Heart left ventricle (tissue), 16 donors: ENCODE measurements around the gene ASB13. TPM values are rescaled to one million over a fixed set of nuclear protein-coding genes. Genes with fewer than 3 reads are reported as not detected.

ENCODE experiments used
- ATAC-seq, 4 donors: fragments of 200-7000 bp; cut with Tn5 transposase; one replicate each; pipeline ENCODE4 v1.9.1; 2020 to 2022; ENCODE audit warnings: moderate library complexity in 4 of 4, mild to moderate bottlenecking in 3 of 4, moderate number of reproducible peaks in 1 of 4
- DNase-seq, 5 donors: peaks; one replicate each; pipeline ENCODE4 v3.0.0-alpha.2; 2020
- H3K27ac ChIP-seq, 12 donors: fragments of 200-600 bp; sonication (generic) in 4 of 12; one replicate each; pipeline versions ENCODE4 v1.5.0 to v1.8.0; 2016 to 2022; ENCODE audit warnings: mild to moderate bottlenecking in 2 of 12
- H3K27me3 ChIP-seq, 9 donors: fragments of 200-600 bp; sonication (generic) in 2 of 9; one replicate each; pipeline versions ENCODE4 v1.5.1 to v1.8.0; 2016 to 2022; ENCODE audit warnings: mild to moderate bottlenecking in 3 of 9
- H3K36me3 ChIP-seq, 9 donors: fragments of 200-600 bp; sonication (generic) in 2 of 9; one replicate each; pipeline versions ENCODE4 v1.5.0 to v1.8.0; 2018 to 2022; ENCODE audit warnings: mild to moderate bottlenecking in 2 of 9
- H3K4me1 ChIP-seq, 12 donors: fragments of 200-600 bp; sonication (generic) in 4 of 12; one replicate each; pipeline versions ENCODE4 v1.5.0 to v1.8.0; 2016 to 2022; ENCODE audit warnings: mild to moderate bottlenecking in 3 of 12
- H3K4me3 ChIP-seq, 12 donors: fragments of 200-600 bp; sonication (generic) in 4 of 12; one replicate each; pipeline versions ENCODE4 v1.5.0 to v1.8.0; 2017 to 2022; ENCODE audit warnings: mild to moderate bottlenecking in 9 of 12, moderate library complexity in 4 of 12
- H3K9me3 ChIP-seq, 12 donors: fragments of 200-600 bp; sonication (generic) in 4 of 12; one replicate each; pipeline versions ENCODE4 v1.5.0 to v1.8.0; 2016 to 2022; ENCODE audit warnings: mild to moderate bottlenecking in 1 of 12
- POLR2A ChIP-seq, 2 donors: fragments of 450-650 bp; IDR thresholded peaks; one replicate each; pipeline ENCODE4 v1.6.1; 2017; ENCODE audit warnings: antibody characterized with exemption in 2 of 2, mild to moderate bottlenecking in 2 of 2, moderate library complexity in 2 of 2
- WGBS, 4 donors: extraction: QIAGEN DNeasy Blood & Tissue Kit in 2 of 4; methylation state at CpG; one replicate each; pipeline versions ENCODE4 v1.1.5 to v1.1.7; 2013 to 2018; 5-methylcytosine and 5-hydroxymethylcytosine counted together
- intact Hi-C, 10 donors: fragments of 100-400 bp; cut with DNase I; formaldehyde crosslinking; loops; one replicate each; pipeline versions ENCODE4 v1.11.1 to v1.14.2; 2022
- polyA plus RNA-seq, 2 donors: library from polyadenylated mRNA; stranded (reverse); fragments of 200-250 nt; gene quantifications; one replicate each; pipeline ENCODE4 v1.2.3, GENCODE V29; 2013
- total RNA-seq, 9 donors: library from RNA; depleted of rRNA in 2 of 9; stranded (reverse); fragments of >200 nt in 2 of 9; fragmentation: NEBNext Ultra II Directional in 3 of 9; extraction: Animal tissue kit (Norgen Biotek cat#: 25700) in 3 of 9; gene quantifications; one replicate each; pipeline versions ENCODE4 v1.1.0 to v1.2.4, GENCODE V29; 2016 to 2023
- TF ChIP-seq, protein P1 (sequence below), 12 donors: fragments of 200-600 bp; sonication (generic) in 4 of 12; IDR thresholded peaks; one replicate each; pipeline versions ENCODE4 v1.5.0 to v1.8.0; 2018 to 2022; ENCODE audit warnings: antibody characterized with exemption in 12 of 12, mild to moderate bottlenecking in 5 of 12
- donor health status: ischemic (EF 13 %, LVEDD 7.1; RV severe dilation, severe dysfunction).
- donor health status: healthy with polysubstance abuse.
- donor health status: DM: no; HTN: yes; CAD: no.
- donor health status: DM: no; HTN: no; CAD: no.
- donor health status: ischemic (EF 25% LVEDD 6.9; RV normal size, moderate dysfunction).
- donor health status: ischemic (EF 25% LVEDD 5.7; RV mildly dilated, moderate dysfunction).
- donor health status: healthy.
- donor health status: DM: yes; HTN: yes; CAD: no.
- donor health status: ischemic (EF 35%, LVEDD 5.7; RV mildly dilated, moderate dysfunction).
- donor health status: nonischemic (EF 11% LVEDD 7.7; RV severe dilation, severe dysfunction).
- donor health status: DM: yes; HTN: yes; CAD: no.
- donor health status: PGD.
- donor health status: ischemic (EF 29% LVEDD 5.4; RV normal size, mild dysfunction).
- donor health status: nonischemic (EF 23%, LVEDD 6.1; RV moderate dilation, normal function).

Gene ASB13
- total and polyA plus RNA-seq, 11 donors: 9.9 to 18.6 (median 13.3) TPM

DNA sequence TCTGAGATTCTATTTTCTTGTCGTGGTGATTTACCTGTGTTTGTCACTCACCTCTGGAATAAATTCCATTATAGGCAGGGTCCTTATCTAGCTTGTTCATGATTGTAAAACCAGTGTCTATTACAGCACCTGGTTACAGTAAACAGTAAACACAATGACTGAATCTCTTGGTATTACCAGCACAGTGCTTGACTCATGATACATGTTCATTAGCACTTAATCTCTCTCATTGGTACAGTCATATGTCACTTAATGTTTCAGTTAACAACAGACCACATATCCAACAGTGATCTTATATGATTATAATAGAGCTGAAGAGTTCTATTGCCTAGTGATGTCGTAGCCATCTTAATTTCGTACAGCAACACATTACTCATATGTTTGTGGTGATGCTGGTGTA, 16.7 kb upstream of the ASB13 start:
- Histone ChIP-seq H3K27ac (no peak overlapping the region), H3K36me3 (no peaks in the 10 kb centered on the region), H3K4me1 (peaks cover 0 to 25% (median 19%) of the 10 kb centered on the region in 12 donors), H3K27me3 (peaks cover 0 to 15% (median 0%) of the 10 kb centered on the region in 9 donors), H3K9me3 (no peaks in the 10 kb centered on the region), H3K4me3 (no peak overlapping the region)
- no peak for DNase-seq
- ATAC-seq: no peak
- TF ChIP-seq, protein P1, sequence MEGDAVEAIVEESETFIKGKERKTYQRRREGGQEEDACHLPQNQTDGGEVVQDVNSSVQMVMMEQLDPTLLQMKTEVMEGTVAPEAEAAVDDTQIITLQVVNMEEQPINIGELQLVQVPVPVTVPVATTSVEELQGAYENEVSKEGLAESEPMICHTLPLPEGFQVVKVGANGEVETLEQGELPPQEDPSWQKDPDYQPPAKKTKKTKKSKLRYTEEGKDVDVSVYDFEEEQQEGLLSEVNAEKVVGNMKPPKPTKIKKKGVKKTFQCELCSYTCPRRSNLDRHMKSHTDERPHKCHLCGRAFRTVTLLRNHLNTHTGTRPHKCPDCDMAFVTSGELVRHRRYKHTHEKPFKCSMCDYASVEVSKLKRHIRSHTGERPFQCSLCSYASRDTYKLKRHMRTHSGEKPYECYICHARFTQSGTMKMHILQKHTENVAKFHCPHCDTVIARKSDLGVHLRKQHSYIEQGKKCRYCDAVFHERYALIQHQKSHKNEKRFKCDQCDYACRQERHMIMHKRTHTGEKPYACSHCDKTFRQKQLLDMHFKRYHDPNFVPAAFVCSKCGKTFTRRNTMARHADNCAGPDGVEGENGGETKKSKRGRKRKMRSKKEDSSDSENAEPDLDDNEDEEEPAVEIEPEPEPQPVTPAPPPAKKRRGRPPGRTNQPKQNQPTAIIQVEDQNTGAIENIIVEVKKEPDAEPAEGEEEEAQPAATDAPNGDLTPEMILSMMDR (IDR thresholded peaks at IDR 0.05): no peak
- no peak for TF ChIP-seq POLR2A (IDR thresholded peaks at IDR 0.05)
- WGBS, 4 donors: 78 to 86% (median 82%) methylated on average over 3 of the region's 3 CpGs
- intact Hi-C loops: loop anchor here in 5 of 10 donors (5.0 to 10.0 kb wide), 3 partner anchors 132 to 236 kb away; partner anchors contain the start of gene GDI2 (in 2 of the 5)

DNA sequence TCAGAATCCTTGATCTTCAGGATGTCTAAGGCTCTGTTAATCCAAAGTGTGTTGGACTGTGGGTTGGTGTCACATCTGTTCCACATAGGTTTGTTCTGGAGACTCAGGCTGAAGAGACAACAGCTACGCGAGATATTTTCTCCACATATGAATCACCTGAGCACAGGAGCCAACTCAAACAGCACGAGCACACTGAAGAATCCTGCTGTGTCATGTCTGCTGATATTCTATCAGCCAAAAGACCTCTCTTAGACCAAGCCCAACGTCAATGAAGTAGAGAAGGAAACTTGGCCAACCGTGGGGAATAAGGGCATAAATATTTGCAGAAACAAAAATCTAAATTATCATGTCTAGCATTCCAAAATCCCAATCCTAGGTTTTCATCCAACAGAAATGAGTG, 15.5 kb upstream of the ASB13 start:
- peaks cover 0 to 15% (median 0%) of the 10 kb centered on the region in 9 donors for H3K27me3 ChIP-seq
- no peaks in the 10 kb centered on the region for H3K9me3 ChIP-seq
- intact Hi-C loops: loop anchor here in 5 of 10 donors (5.0 to 10.0 kb wide), 3 partner anchors 133 to 235 kb away; partner anchors contain the start of gene GDI2 (in 2 of the 5)
- DNase-seq (no peak), ATAC-seq (no peak)
- H3K4me3 ChIP-seq: no peak overlapping the region
- TF ChIP-seq, protein P1 (IDR thresholded peaks at IDR 0.05): no peak
- no peaks in the 10 kb centered on the region for H3K36me3 ChIP-seq
- H3K4me1 ChIP-seq: peaks cover 0 to 19% (median 13%) of the 10 kb centered on the region in 12 donors
- WGBS, 4 donors: 79 to 91% (median 80%) methylated on average over 5 of the region's 5 CpGs
- H3K27ac ChIP-seq: no peak overlapping the region

DNA sequence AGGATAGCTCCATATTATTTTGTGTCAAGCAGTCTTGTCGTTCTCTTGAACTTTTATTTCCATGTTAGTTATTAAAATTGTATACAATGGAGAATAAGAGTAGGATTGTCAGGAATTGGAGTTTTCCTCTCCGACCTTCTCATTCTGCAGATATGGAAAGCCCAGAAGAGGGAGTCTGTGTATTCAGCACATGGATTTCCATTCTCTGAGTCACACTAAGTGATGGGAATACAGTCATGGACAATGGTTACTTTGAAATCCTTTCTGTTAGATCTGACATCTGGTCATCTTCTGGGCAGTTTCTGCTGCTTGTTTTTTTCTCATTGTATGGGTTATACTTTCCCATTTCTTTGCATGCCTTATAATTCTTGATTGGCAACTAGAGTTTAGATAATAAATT, 13.2 kb upstream of the ASB13 start:
- DNase-seq: no peak
- peaks cover 0 to 4% (median 0%) of the 10 kb centered on the region in 12 donors for H3K9me3 ChIP-seq
- peaks cover 0 to 6% (median 0%) of the 10 kb centered on the region in 12 donors for H3K4me1 ChIP-seq
- H3K36me3 ChIP-seq: no peaks in the 10 kb centered on the region
- no peak for ATAC-seq
- intact Hi-C loops: loop anchor here in 5 of 10 donors (5.0 to 10.0 kb wide), 3 partner anchors 135 to 232 kb away; partner anchors contain the start of gene GDI2 (in 2 of the 5)
- peaks cover 0 to 15% (median 0%) of the 10 kb centered on the region in 9 donors for H3K27me3 ChIP-seq
- 64 to 84% (median 78%) methylated on average over 2 of the region's 2 CpGs for WGBS, 4 donors
- no peak overlapping the region for H3K27ac ChIP-seq
- H3K4me3 ChIP-seq: no peak overlapping the region
- TF ChIP-seq, protein P1 (IDR thresholded peaks at IDR 0.05): no peak
- no peak for TF ChIP-seq POLR2A (IDR thresholded peaks at IDR 0.05)

DNA sequence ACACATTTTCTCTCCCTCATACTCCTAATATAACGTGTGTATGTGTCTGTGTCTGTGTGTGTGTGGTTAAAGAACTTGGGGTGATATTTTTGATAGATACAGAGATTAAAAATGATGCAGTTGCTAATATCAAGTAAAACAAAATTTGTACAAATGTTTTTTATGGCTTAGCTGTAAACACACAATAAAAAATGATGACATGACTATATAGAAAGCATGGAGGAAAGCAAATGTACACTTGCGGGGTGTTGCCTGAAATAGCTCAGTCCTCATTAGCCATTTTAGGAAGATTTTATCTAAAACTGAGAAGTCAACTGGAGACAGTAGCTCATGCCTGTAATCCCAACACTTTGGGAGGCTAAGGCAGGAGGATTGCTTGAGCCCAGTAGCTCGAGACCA, 12.6 kb upstream of the ASB13 start:
- ATAC-seq: no peak
- WGBS, 4 donors: 80 to 88% (median 82%) methylated on average over 3 of the region's 3 CpGs
- no peak for TF ChIP-seq POLR2A (IDR thresholded peaks at IDR 0.05)
- TF ChIP-seq, protein P1 (IDR thresholded peaks at IDR 0.05): no peak
- H3K27me3 ChIP-seq: peaks cover 0 to 15% (median 0%) of the 10 kb centered on the region in 9 donors
- H3K4me1 ChIP-seq: peaks cover 0 to 4% (median 0%) of the 10 kb centered on the region in 12 donors
- DNase-seq: no peak
- no peaks in the 10 kb centered on the region for H3K36me3 ChIP-seq
- peaks cover 0 to 6% (median 0%) of the 10 kb centered on the region in 12 donors for H3K9me3 ChIP-seq
- no peak overlapping the region for H3K4me3 ChIP-seq
- intact Hi-C loops: no loop called here
- no peak overlapping the region for H3K27ac ChIP-seq
